ENCODE results near the gene ELP1.
"Not testable (repeated sequence)": the region's sequence is repeated elsewhere in the genome, so short reads cannot be mapped to it uniquely, and the experiment has no call there.

- TF ChIP-seq CTCF (IDR thresholded peaks at IDR 0.05; ENCODE audit: low read length); EZH2 (optimal IDR thresholded peaks at IDR 0.05; ENCODE audit: low read depth, low read length); EZH2phosphoT487 (IDR thresholded peaks at IDR 0.05; ENCODE audit: low read length): not testable (repeated sequence)
These were observed 94.4 kb downstream of the ELP1 start for GRCh38 chr9:108839561-108839960.
